ENCODE data around the gene GALNT11.

The GALNT11 gene

GRCh38 chr7:152144557-152145245 is 119.2 kb downstream of the GALNT11 start:
- H3K9me3 Mint-ChIP-seq, result no peaks in the 10 kb centered on the region
- H3K27me3 Mint-ChIP-seq (ENCODE audit: low read depth), result no peaks in the 10 kb centered on the region
- peak overlapping the region; percentile 94 for H3K27ac Mint-ChIP-seq
- H3K4me1 Mint-ChIP-seq (ENCODE audit: low read depth), result peaks cover 41% of the 10 kb centered on the region
- peak; percentile 39 for DNase-seq (ENCODE audit: low spot score)
- peaks cover 68% of the 10 kb centered on the region for H3K36me3 Mint-ChIP-seq (ENCODE audit: low read depth)
- peak overlapping the region; percentile 61 for H3K4me3 Mint-ChIP-seq

- H3K36me3 Mint-ChIP-seq (ENCODE audit: low read depth), result peaks cover 60% of the 10 kb centered on the region
- H3K4me3 Mint-ChIP-seq, result peak overlapping the region; percentile 61
- H3K27ac Mint-ChIP-seq, result peak overlapping the region; percentile 94
- no peaks in the 10 kb centered on the region for H3K9me3 Mint-ChIP-seq
- H3K27me3 Mint-ChIP-seq (ENCODE audit: low read depth), result no peaks in the 10 kb centered on the region
- peaks cover 41% of the 10 kb centered on the region for H3K4me1 Mint-ChIP-seq (ENCODE audit: low read depth)
- DNase-seq (ENCODE audit: low spot score), result no peak
These were observed 120.5 kb downstream of the GALNT11 start for GRCh38 chr7:152145853-152146466.

- no peak overlapping the region for H3K4me3 Mint-ChIP-seq
- H3K9me3 Mint-ChIP-seq, result no peaks in the 10 kb centered on the region
- H3K27me3 Mint-ChIP-seq (ENCODE audit: low read depth), result no peaks in the 10 kb centered on the region
- peaks cover 26% of the 10 kb centered on the region for H3K4me1 Mint-ChIP-seq (ENCODE audit: low read depth)
- DNase-seq (ENCODE audit: low spot score), result no peak
- H3K27ac Mint-ChIP-seq, result no peak overlapping the region
- H3K36me3 Mint-ChIP-seq (ENCODE audit: low read depth), result peaks cover 56% of the 10 kb centered on the region
These were observed 123.2 kb downstream of the GALNT11 start for GRCh38 chr7:152148706-152149105.

GRCh38 chr7:152149363-152149762 is 123.9 kb downstream of the GALNT11 start:
- Mint-ChIP-seq H3K27me3 (ENCODE audit: low read depth) (no peaks in the 10 kb centered on the region), H3K9me3 (no peaks in the 10 kb centered on the region), H3K4me3 (no peak overlapping the region), H3K27ac (no peak overlapping the region), H3K36me3 (ENCODE audit: low read depth) (peaks cover 59% of the 10 kb centered on the region), H3K4me1 (ENCODE audit: low read depth) (peaks cover 19% of the 10 kb centered on the region)
- DNase-seq (ENCODE audit: low spot score), result no peak

GRCh38 chr7:152152267-152152666 is 126.8 kb downstream of the GALNT11 start:
- peaks cover 55% of the 10 kb centered on the region for H3K36me3 Mint-ChIP-seq (ENCODE audit: low read depth)
- no peaks in the 10 kb centered on the region for H3K9me3 Mint-ChIP-seq
- peak overlapping the region; percentile 21 for H3K27ac Mint-ChIP-seq
- H3K27me3 Mint-ChIP-seq (ENCODE audit: low read depth), result no peaks in the 10 kb centered on the region
- H3K4me3 Mint-ChIP-seq, result no peak overlapping the region
- no peak for DNase-seq (ENCODE audit: low spot score)
- no peaks in the 10 kb centered on the region for H3K4me1 Mint-ChIP-seq (ENCODE audit: low read depth)

GRCh38 chr7:152158801-152159587 is 133.5 kb downstream of the GALNT11 start:
- Mint-ChIP-seq H3K36me3 (ENCODE audit: low read depth) (peaks cover 58% of the 10 kb centered on the region), H3K27ac (peak overlapping the region; percentile 47), H3K27me3 (ENCODE audit: low read depth) (no peaks in the 10 kb centered on the region), H3K4me3 (no peak overlapping the region), H3K4me1 (ENCODE audit: low read depth) (peaks cover 4% of the 10 kb centered on the region), H3K9me3 (no peaks in the 10 kb centered on the region)
- no peak for DNase-seq (ENCODE audit: low spot score)

GRCh38 chr7:152161171-152161570 is 135.7 kb downstream of the GALNT11 start:
- H3K27ac Mint-ChIP-seq, result no peak overlapping the region
- peaks cover 48% of the 10 kb centered on the region for H3K36me3 Mint-ChIP-seq (ENCODE audit: low read depth)
- no peak for DNase-seq (ENCODE audit: low spot score)
- H3K4me1 Mint-ChIP-seq (ENCODE audit: low read depth), result peaks cover 4% of the 10 kb centered on the region
- no peak overlapping the region for H3K4me3 Mint-ChIP-seq
- no peaks in the 10 kb centered on the region for H3K27me3 Mint-ChIP-seq (ENCODE audit: low read depth)
- H3K9me3 Mint-ChIP-seq, result no peaks in the 10 kb centered on the region

GRCh38 chr7:152162287-152162686 is 136.8 kb downstream of the GALNT11 start:
- Mint-ChIP-seq H3K27me3 (ENCODE audit: low read depth) (no peaks in the 10 kb centered on the region), H3K4me3 (no peak overlapping the region), H3K27ac (no peak overlapping the region), H3K9me3 (no peaks in the 10 kb centered on the region), H3K4me1 (ENCODE audit: low read depth) (peaks cover 4% of the 10 kb centered on the region), H3K36me3 (ENCODE audit: low read depth) (peaks cover 47% of the 10 kb centered on the region)
- no peak for DNase-seq (ENCODE audit: low spot score)

Data from T-helper 2 cell treated with Interferon-gamma antibody and Interleukin-4, amounts not matched to agents 5 μg/mL and 100 μg/mL, for 36 hours (primary cell).